Fibroblast of skin of right biceps (primary cell): ENCODE measurements around the gene GBF1.
"Not testable (repeated sequence)": the region's sequence is repeated elsewhere in the genome, so short reads cannot be mapped to it uniquely, and the experiment has no call there.

ENCODE experiments used
- DNase-seq: peaks from one replicate; pipeline ENCODE4 v3.0.0-alpha.2; 2013

GBF1 gene

DNA sequence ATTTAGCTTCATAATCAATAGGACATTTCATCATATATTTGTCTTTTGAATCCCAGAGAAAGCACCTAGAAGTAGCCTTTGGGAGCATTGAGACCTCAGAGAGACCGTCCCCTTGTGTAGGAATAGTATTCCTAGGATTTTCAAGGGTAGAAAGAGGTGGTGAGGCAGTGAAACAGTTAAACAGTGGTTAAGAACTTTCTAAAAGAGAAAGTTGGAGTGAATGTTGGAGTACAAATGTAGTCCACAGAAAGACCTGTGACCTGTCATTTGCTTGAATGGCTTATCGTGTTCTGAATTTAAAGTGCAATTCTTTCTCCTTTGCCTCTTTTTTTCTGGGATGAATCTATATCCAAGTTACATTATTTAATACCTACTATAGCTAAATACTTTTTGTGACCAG, 30.0 kb downstream of the GBF1 start:
- DNase-seq = no peak

DNA sequence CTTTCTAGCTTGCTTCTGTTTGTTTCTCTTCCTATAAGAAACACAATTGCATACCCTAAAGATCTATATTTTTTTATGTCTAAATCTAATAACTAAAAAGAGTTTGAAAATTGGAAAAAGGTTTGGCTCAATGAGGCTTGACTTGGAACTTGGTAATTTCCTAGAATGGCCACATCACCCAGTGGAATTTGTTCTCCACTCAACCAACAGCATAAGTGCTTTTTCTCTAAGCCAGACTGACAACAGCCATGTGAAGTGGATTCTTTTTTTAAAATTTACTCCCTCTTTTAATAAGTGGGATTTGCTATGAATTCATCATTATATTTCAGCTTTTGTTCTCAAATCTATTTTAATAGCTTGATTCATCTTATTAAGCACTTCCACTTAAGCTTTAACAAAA, 33.8 kb downstream of the GBF1 start:
- DNase-seq = no peak

DNA sequence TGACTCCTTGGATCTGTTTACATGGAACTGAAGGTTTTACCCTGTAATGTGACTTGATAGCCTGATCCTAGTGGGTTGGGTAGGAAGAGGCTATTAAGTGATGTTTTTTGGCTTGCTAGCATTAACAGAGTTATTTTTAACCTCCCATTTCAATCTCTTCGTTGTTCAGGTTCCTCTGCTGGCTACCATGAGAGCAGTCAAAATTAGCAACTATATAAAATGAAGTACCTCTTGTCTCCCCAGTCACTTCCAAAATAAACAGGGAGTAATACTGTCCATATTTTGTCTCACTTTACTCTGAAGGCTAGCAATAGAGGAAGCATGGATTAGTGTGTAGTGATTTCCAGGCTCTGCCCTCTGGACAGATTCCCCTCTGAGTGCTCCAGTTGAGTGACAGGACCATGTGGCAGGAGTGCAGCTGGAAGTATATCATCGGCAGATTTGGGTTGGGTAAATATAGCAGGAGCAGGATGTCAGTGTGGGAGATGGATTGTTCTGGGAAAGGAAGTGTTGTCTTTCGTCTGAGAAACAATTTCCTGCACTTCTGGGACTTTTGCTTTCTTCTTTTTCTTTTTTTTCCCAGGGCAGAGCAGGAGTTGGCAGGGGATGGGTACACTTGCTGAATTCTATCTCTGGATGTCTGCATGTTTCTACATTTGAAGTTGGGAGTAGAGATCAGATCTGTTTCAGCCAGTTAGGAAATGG, 35.2 kb downstream of the GBF1 start:
- peak; percentile 27 for DNase-seq

DNA sequence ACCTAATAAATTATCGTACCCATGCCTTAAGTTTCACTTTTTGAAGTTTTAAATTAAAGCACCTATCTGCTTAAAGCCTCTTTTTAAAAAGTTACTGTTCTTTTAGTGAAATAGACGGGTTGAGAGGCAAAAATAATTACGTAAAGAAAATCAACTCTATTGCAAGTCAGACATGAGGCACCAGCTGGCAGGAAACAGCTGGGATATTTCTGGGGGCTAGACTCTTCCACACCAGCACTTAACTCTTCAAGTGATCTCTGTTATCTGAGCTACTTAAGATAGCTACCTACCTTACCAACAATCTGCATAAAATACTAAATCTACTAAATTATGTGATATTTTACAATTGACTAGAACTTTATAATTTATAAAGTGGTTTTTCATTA, 35.8 kb downstream of the GBF1 start:
- no peak for DNase-seq

DNA sequence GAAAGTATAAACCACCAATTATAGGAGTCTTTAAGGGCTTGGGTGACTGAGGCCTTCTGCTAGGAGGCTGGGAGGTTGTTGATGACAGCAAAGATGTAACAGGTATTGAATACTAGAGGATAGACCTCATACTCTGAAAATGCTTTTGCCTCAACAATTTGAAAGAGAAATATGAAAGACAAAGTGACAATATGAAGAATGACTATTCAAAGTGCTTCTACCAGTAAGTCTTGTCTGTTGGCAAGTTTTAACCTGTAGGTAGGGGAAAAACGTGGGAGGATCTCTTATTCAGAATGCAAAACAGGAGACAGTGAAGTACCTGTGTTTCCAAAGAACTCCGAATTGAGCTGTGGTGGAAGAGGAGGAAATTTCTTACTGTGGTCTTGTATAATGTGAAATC, 38.2 kb downstream of the GBF1 start:
- DNase-seq = no peak

DNA sequence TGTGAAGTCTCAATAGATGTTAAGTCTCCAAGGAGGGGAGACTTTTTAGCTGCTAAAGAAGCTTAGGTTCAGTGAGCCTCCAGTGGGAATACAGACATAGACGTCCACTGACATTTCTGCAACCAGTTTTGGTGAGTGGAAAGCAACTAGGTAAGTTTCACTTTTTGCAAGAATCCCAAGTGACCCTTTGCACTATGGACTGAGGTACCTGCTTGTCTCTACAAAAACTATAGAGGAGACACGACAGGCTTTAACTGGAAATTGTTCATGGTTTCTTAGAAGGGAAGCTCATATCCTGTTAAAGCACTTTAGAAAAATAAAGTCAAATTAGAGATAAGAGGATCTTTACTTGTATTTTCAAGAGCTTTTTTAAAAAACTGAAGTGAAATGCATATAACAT, 38.6 kb downstream of the GBF1 start:
- DNase-seq = no peak

DNA sequence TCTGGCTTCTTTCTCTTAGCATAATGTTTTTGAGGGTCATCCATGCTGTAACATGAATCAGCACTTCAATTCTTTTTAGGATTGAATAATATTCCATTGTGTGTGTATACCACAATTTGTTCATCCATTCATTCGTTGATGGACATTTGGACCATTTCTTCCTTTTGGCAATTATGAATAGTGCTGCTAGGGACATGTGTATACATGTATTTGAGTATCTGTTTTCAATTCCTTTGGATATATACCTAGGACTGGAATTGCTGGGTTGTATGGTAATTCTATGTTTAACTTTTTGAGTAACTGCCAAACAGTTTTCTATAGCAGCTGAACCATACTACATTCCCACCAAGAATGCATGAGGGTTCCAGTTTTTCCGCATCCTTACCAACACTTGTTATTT, 39.2 kb downstream of the GBF1 start:
- DNase-seq = no peak

DNA sequence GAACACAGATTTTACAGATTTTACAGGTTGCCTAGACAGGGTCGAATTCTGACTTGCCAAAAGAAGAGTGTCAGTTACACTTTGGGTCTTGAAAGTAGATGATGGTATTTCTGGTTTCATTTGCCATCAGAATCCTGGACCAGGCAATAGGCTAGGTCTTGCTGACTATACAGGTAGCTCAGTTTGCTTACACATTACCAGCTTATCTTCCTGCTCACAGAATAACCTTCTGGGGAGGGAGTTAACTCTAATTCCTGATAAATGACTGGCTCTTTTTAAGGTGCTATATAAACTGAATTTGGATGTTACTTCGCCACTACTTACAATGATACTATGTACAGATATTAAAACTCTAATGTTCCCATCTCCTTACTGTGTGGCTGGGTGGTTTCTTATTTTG, 39.8 kb downstream of the GBF1 start:
- no peak for DNase-seq

DNA sequence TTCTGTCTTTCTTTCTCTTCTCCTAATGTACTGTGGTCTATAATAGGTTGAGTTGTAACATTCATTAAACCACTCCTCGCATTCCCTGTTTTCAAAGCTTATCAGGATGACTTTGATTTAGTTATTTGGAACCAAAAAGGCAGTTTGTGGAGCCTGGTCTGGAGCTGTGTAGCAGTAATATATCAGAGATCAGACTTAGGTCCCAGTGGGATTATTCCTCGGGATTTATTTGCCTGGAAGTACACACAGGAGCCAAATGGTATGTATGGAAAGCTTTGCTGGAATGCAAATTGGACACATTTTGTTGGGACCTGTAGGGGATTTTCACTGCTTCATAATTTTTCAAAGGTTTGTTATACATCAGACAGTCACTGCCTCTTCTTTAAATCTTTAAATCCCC, 40.9 kb downstream of the GBF1 start:
- peak; percentile 9 for DNase-seq

DNA sequence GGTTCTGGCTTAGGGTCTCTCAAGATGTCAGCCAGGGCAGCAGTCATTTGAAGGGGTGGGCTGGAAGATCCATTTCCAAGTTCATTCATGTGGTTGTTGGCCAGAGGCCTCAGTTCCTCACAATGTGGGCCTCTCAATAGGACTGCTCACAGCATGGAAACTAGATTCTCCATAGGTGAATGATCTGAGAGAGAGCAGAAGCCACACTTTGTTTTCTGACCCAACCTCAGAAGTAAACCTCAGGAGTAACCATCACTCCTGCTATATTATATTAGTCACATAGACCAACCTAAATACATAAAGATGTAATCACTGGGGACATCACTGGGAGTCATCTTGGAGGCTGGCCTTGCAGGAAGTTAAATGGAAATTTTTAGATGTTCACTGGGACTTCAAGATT, 42.2 kb downstream of the GBF1 start:
- DNase-seq = no peak

DNA sequence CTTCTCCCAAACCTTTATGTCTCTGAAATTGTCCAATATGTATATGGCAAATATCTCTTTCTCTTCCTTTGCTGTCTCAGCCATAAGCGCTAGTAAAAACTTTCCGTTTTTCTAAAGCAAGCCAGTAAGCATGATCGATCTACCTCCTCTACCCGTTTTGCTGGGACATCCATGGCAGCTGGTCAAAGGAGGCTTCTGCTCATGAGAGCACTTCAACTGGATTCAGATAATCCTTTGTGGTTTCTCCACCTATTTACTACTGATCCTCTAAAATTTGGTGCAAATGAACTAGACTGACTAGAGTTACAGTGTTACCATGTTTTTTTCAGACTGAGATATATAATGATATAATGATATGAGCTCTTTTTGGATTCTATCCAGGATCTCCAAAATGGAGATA, 42.7 kb downstream of the GBF1 start:
- DNase-seq = no peak

DNA sequence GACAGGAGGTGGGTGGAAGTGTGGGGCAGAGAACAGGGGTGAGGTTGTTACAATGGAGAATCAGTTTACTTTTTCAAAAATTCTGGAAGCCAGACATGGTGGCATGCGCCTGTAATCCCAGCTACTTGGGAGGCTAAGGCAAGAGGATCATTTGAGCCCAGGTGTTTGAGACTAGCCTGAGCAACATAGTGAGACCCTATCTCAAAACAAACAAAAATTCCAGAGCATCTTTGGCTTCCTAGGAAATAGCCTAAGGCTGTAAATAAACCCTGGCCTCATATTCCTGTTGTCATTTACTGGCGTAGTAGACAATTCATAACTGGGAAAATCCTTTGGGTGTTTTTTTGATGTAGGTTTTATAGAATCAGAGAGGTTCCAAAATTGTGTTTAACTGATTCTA, 44.0 kb downstream of the GBF1 start:
- no peak for DNase-seq

DNA sequence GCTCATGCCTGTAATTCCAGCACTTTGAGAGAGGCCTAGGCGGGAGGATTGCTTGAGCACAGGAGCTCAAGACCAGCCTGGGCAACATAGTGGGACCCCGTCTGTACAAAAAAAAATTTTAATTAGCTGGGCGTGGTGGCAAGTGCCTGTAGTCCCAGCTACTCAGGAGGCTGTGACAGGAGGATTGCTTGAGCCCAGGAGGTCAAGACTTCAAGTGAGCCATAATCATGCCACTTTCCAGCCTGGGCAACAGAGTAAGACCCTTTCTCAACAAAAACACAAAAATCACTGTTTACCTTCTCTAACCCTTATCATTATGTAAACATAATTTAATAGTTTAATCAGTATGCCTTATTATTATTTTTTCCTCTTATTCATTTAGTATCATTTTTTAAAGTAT, 44.5 kb downstream of the GBF1 start:
- DNase-seq = no peak

DNA sequence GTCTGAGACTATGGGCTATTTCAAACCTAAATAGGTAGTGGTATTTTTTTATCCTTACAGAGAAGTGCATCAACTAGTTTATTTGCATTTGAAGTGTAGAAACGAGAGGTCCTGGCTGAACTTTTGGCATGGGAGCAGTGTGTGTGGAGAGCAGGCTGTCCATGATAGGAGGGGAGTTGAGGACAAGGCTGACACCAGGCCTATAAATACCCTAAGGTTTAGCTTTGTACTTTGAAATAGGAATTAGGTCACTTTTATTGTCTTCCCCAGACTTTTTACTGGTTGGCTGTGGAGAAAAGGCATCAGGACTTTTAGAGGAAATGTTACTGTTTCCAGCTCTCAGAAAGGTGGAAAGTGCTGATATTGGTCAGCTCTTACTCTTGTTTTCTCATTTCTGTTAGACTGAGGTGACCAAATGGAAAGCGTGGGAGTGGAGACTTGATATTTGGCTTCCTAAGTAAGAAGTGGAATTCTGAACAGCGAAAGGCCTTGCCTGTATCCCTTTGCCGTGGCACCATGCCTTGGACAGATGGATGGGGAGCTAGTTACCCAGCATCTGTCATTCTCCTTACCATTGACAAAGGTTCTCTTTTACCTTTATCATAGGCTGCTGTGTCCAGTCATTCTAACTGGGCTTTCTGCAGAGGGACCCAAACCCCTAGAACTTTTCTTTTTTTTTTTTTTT, 46.0 kb downstream of the GBF1 start:
- no peak for DNase-seq

DNA sequence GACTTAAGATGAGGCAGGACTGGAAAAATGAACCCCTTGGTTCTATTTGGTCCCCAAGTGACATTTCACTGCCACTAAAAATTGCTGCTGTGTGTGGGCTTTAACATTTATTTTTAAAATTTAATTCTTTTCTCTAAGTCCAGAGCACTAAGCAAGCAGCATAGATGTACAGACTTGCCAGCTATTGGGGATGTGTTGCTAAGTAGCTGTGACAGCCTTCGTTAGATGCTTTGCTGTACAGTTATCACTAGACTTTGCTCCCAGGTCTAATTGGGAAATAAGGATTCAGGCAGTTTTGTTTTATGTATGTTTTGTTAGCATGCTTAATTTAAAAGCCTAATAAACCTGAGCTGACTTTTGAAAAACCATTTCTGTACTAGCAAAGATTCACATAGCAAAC, 51.8 kb downstream of the GBF1 start:
- no peak for DNase-seq

DNA sequence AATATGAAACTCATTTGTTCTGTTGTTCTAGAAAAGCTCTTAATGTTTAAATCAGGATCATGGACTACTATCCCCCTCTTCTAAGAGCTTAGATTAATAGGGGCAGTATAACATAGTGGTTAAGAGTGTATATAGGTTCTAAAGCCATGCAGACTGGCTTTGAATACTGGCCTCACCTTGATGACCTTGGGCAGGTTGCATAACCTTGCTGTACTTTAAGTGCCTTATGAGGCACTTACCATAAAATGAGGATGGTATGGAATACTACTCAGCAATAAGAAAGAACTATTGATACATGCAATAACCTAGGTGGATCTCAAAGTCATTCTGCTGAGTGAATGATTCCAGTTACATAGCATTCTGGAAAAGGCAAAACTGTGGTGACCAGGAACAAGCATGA, 53.6 kb downstream of the GBF1 start:
- DNase-seq = no peak

DNA sequence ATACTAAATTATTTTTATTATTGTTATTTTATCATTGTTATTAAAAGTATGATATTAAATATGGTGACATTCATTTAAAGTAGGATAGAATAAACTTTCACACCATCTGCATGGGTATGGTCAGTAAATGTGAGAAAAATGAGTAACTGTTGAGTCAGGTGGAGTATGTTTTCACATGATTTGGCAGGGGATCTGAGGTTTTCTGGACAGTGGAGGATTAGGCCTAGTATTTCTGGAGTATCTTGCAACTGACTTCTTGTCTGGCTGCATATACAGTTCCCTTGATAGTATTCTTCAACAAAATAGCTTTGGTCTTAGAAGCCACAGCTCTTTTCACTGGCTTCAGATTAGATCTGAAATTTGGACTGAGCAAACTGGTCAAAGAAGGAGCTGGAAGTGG, 54.5 kb downstream of the GBF1 start:
- DNase-seq = peak; percentile 47

DNA sequence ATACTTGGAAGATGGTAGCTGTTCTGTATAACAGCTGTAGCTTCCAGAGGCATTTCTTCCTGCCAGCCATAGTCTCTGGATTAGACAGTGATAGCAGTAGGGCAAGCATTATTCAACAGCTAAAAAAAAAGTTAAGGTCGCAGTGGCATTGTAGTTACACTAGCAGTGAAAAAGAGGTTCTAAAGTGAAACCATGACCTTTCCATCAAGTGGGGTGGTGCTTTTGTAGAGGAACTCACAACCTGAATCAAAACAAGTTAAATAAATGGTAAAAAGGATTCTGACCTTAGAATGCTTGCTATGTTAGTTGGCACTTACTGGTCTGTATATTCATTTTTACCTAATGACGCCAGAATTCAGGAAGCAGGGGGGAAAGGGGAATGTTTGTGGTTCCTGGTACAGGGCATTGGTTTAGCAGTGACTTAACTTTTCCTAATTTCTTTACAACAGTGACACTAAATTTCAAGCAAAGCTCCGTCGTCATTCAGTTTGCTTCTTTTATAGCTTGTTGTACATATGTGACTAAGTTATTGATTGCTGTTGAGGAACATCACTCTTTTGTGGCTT, 55.0 kb downstream of the GBF1 start:
- DNase-seq = peak; percentile 70

DNA sequence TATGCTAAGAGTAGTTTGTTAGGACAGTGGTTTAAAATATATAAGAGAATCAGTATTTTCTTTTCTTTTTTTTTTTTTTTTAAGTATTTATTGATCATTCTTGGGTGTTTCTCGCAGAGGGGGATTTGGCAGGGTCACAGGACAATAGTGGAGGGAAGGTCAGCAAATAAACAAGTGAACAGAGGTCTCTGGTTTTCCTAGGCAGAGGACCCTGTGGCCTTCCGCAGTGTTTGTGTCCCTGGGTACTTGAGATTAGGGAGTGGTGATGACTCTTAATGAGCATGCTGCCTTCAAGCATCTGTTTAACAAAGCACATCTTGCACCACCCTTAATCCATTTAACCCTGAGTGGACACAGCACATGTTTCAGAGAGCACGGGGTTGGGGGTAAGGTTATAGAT, 55.6 kb downstream of the GBF1 start:
- not testable (repeated sequence) for DNase-seq

DNA sequence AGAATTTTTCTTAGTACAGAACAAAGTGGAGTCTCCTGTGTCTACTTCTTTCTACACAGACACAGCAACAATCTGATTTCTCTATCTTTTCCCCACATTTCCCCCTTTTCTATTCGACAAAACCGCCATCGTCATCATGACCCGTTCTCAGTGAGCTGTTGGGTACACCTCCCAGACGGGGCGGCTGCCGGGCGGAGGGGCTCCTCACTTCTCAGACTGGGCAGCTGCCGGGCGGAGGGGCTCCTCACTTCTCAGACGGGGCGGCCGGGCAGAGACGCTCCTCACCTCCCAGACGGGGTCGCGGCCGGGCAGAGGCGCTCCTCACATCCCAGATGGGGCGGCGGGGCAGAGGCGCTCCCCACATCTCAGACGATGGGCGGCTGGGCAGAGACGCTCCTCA, 56.0 kb downstream of the GBF1 start:
- not testable (repeated sequence) for DNase-seq

DNA sequence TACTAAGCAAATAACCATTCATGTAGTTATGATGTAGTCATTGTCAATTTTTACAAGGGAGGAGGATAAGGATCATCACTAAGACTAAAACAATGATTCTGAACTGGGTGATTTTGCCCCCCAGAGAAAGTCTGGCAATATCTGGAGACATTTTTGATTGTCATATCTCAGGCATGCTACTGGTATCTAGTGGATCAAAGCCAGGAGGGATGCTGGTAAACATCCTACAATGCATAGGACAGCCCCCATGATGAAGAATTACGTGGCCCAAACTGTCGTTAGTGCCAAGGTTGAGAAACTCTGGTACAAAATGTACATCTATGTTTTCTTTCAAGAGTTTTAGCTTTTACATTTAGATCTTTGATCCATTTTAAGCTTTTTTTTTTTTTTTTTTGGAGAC, 57.3 kb downstream of the GBF1 start:
- no peak for DNase-seq

DNA sequence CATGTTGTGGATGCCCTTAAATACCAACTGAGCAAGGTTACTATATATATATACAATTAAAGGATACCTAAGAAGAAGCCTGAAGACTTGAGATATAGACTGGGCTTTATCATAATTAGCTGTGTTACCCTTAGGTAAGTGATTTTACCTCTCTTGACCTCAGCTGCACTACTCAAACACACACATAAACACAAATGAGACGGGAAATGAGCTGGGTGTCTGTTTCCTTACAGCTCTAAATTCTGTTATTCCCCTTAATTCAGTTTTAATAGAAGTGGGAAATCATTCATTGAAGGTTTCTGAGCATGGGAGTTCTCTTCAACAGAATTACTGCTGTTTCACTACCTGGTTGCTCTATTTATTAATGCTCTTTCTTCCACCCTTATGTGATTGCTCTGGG, 60.7 kb downstream of the GBF1 start:
- DNase-seq = no peak

DNA sequence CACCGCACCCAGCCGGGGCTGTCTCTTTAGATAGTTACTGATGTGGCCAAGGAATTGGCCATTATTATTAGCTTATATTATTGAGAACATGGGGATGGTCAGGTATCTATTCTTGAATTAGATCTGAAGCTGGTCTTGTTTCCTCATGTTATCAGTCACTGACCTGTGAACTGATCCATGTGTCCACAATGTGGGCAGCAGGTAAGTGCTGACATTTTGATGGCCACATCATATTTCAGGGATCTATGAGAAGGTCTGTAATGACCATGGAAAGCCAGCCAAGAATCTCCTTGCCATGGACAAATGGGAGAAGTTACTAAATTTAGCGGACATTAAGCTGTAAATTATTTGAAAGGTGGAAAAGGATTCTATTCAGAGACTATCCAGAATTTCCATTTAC, 61.4 kb downstream of the GBF1 start:
- DNase-seq = no peak

DNA sequence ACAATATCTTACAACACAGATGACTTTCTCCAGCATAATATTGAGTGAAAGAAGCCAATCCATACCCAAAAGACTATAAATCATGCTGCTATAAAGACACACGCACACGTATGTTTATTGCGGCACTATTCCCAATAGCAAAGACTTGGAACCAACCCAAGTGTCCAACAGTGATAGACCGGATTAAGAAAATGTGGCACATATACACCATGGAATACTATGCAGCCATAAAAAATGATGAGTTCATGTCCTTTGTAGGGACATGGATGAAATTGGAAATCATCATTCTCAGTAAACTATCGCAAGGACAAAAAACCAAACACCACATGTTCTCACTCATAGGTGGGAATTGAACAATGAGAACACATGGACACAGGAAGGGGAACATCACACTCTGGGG, 63.0 kb downstream of the GBF1 start:
- DNase-seq = not testable (repeated sequence)

DNA sequence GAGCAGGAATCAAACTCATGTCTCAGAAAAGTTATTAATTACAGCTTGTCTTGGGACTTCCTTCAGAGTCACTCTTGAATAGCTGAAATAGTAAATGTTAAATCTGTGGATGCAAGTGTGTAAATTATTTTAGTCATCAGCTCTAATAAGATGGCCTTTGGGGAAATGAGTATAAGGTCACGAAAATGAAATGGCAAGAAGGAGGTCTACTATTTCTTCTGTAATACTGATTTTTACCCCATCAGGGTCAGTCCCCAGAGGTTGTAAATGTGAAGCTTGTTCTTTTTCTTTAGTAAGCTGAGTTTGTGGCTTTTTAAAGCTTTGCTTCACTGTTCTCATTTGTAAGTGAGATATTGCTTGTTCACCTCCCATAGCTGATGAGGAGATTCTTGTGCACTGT, 63.9 kb downstream of the GBF1 start:
- DNase-seq = no peak
